HEK293 (cell line): ENCODE measurements around the gene PPP4R4.
A peak's percentile ranks its signal among the peaks of the same experiment; 100 is the strongest.

Source experiments
- CTCF ChIA-PET: fragments of 350-600 bp; formaldehyde crosslinking; extraction: SDS; loops from one replicate; lab custom pipeline; 2021; ENCODE audit warnings: antibody characterized with exemption; lab: Yijun Ruan, JAX
- POLR2A ChIA-PET: fragments of 300-600 bp; formaldehyde crosslinking; extraction: SDS; loops from one replicate; lab custom pipeline; 2020; ENCODE audit warnings: antibody characterized with exemption, inconsistent platforms; lab: Yijun Ruan, JAX
- H3K27ac ChIP-seq: fragments of 200-500 bp; sonication (Bioruptor generic); 2 replicates; pipeline ENCODE4 v1.5.1; 2014; ENCODE audit warnings: low read depth, low read length, control low read depth, inconsistent platforms; ENCODE audit errors: extremely low read depth
- H3K36me3 ChIP-seq, 2 experiments: fragments of 200-500 bp in 1 of 2; sonication (Bioruptor generic) in 1 of 2; 1 replicate in 1 of 2; 2 replicates in 1 of 2; pipeline ENCODE4 v1.5.1; 2014 to 2017; ENCODE audit warnings: inconsistent platforms in 2 of 2, low read length in 2 of 2; ENCODE audit not compliant: control insufficient read depth in 2 of 2, insufficient read depth in 1 of 2
- H3K4me1 ChIP-seq: fragments of 200-500 bp; sonication (Bioruptor generic); 2 replicates; pipeline ENCODE4 v1.5.1; 2014; ENCODE audit warnings: mild to moderate bottlenecking, low read length, inconsistent platforms; ENCODE audit not compliant: control insufficient read depth, insufficient read depth
- H3K4me3 ChIP-seq: 2 replicates; pipeline ENCODE4 v1.5.1; 2011; ENCODE audit warnings: low read depth, mild to moderate bottlenecking, control low read depth, low read length, moderate library complexity
- H3K9me3 ChIP-seq: fragments of 200-500 bp; sonication (Bioruptor generic); 2 replicates; pipeline ENCODE4 v1.5.1; 2014; ENCODE audit warnings: low read depth, low read length, inconsistent platforms; ENCODE audit not compliant: control insufficient read depth, insufficient read depth
- HOXC10 ChIP-seq: sonication (generic); formaldehyde crosslinking; IDR thresholded peaks from 2 replicates; pipeline ENCODE4 v1.8.1; 2023; ENCODE audit warnings: mild to moderate bottlenecking, missing genetic modification reagents
- KLF17 ChIP-seq: fragments of 450-650 bp; formaldehyde crosslinking; IDR thresholded peaks from 2 replicates; pipeline ENCODE4 v1.5.1; 2016; ENCODE audit warnings: missing biosample characterization, missing genetic modification characterization
- KLF8 ChIP-seq: fragments of 450-650 bp; formaldehyde crosslinking; IDR thresholded peaks from 2 replicates; pipeline ENCODE4 v1.5.1; 2016; ENCODE audit warnings: missing biosample characterization, missing genetic modification characterization
- PRDM10 ChIP-seq: fragments of 450-650 bp; formaldehyde crosslinking; IDR thresholded peaks from 2 replicates; pipeline ENCODE4 v1.5.1; 2016; ENCODE audit warnings: missing biosample characterization, missing genetic modification characterization
- ZBTB1 ChIP-seq: fragments of 450-650 bp; formaldehyde crosslinking; IDR thresholded peaks from 2 replicates; pipeline ENCODE4 v1.5.1; 2016; ENCODE audit warnings: missing biosample characterization, missing genetic modification characterization
- ZBTB17 ChIP-seq: fragments of 450-650 bp; formaldehyde crosslinking; IDR thresholded peaks from 2 replicates; pipeline ENCODE4 v1.5.1; 2016; ENCODE audit warnings: missing biosample characterization, missing genetic modification characterization
- ZBTB6 ChIP-seq: fragments of 450-650 bp; formaldehyde crosslinking; IDR thresholded peaks from 2 replicates; pipeline ENCODE4 v1.5.1; 2017; ENCODE audit warnings: missing biosample characterization, missing genetic modification characterization
- ZIC2 ChIP-seq: fragments of 450-650 bp; formaldehyde crosslinking; IDR thresholded peaks from 2 replicates; pipeline ENCODE4 v1.5.1; 2016; ENCODE audit warnings: missing biosample characterization, missing genetic modification characterization
- ZNF112 ChIP-seq: fragments of 450-650 bp; formaldehyde crosslinking; IDR thresholded peaks from 2 replicates; pipeline ENCODE4 v1.5.0; 2017; ENCODE audit warnings: missing biosample characterization, missing genetic modification characterization
- ZNF174 ChIP-seq: fragments of 450-650 bp; formaldehyde crosslinking; IDR thresholded peaks from 2 replicates; pipeline ENCODE4 v1.5.0; 2017; ENCODE audit warnings: missing biosample characterization, mild to moderate bottlenecking, missing genetic modification characterization
- ZNF350 ChIP-seq: fragments of 450-650 bp; formaldehyde crosslinking; IDR thresholded peaks from 2 replicates; pipeline ENCODE4 v1.5.0; 2017; ENCODE audit warnings: missing biosample characterization, mild to moderate bottlenecking, missing genetic modification characterization
- ZNF394 ChIP-seq: fragments of 450-650 bp; formaldehyde crosslinking; IDR thresholded peaks from 2 replicates; pipeline ENCODE4 v1.5.1; 2016; ENCODE audit warnings: missing biosample characterization, missing genetic modification characterization, mild to moderate bottlenecking, moderate library complexity, borderline replicate concordance
- ZNF416 ChIP-seq: fragments of 450-650 bp; formaldehyde crosslinking; IDR thresholded peaks from 2 replicates; pipeline ENCODE4 v1.5.1; 2016; ENCODE audit warnings: missing biosample characterization, missing genetic modification characterization
- ZNF585B ChIP-seq: fragments of 450-650 bp; formaldehyde crosslinking; IDR thresholded peaks from 2 replicates; pipeline ENCODE4 v1.5.1; 2016; ENCODE audit warnings: missing biosample characterization, missing genetic modification characterization
- ZNF658 ChIP-seq: fragments of 450-650 bp; formaldehyde crosslinking; IDR thresholded peaks from 2 replicates; pipeline ENCODE4; 2016; ENCODE audit warnings: missing biosample characterization, missing genetic modification characterization
- ZXDB ChIP-seq: fragments of 450-650 bp; formaldehyde crosslinking; IDR thresholded peaks from 2 replicates; pipeline ENCODE4 v1.5.1; 2016; ENCODE audit warnings: missing biosample characterization, missing genetic modification characterization
- TF ChIP-seq, protein P1 (sequence below): fragments of 450-650 bp; formaldehyde crosslinking; optimal IDR thresholded peaks from 2 replicates; pipeline ENCODE3; 2016; ENCODE audit warnings: missing biosample characterization, mild to moderate bottlenecking, missing genetic modification characterization

Gene PPP4R4

DNA sequence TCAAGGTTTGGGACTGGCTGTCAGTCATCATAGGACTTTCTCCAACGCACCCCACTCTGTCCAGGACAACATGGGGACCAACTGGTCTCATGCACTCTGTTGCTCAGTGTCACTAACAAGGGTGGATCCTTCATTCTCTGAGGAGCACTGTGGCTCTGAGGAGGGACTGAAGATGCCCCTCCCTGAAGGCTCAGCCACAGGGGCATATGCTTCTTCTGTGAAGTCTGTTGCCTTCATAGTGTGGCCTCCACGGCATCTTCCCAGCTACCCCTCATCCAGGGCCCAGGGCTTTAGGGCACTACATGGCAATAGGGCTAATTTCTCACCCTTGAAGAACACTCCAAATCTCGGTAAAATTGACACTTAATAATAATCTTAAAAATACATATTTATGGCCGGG is 30.4 kb upstream of the PPP4R4 start:
- Histone ChIP-seq H3K27ac (no peak overlapping the region), H3K9me3 (no peaks in the 10 kb centered on the region), H3K4me3 (no peak overlapping the region), H3K4me1 (peaks cover 2% of the 10 kb centered on the region; the same call in 1 of the 2 replicates), H3K36me3 (no peaks in the 10 kb centered on the region)
- ChIA-PET POLR2A (no interaction called here), CTCF (interaction anchor here (0.9 to 1.7 kb wide), 2 partner anchors 12 to 107 kb away, joined by 4 to 10 read pairs; no protein-coding TSS in a partner anchor)
- TF ChIP-seq ZNF174 (tag by site-specific recombination) (no peak), ZBTB6 (no peak), KLF17 (tag by site-specific recombination) (no peak), ZBTB1 (tag by site-specific recombination) (no peak), HOXC10 (CRISPR knock-in tag) (no peak)

- no peak overlapping the region for H3K27ac ChIP-seq
- H3K4me1 ChIP-seq, result peaks cover 2% of the 10 kb centered on the region; the same call in 1 of the 2 replicates
- H3K4me3 ChIP-seq, result no peak overlapping the region
- CTCF ChIA-PET, result interaction anchor here (2.2 to 2.5 kb wide), 2 partner anchors 8 to 36 kb away, joined by 7 to 8 read pairs; no protein-coding TSS in a partner anchor
- H3K36me3 ChIP-seq, result no peaks in the 10 kb centered on the region
- no peak for TF ChIP-seq ZNF416 (tag by site-specific recombination)
- peak; percentile 65 for TF ChIP-seq ZIC2 (tag by site-specific recombination)
- TF ChIP-seq, protein P1, sequence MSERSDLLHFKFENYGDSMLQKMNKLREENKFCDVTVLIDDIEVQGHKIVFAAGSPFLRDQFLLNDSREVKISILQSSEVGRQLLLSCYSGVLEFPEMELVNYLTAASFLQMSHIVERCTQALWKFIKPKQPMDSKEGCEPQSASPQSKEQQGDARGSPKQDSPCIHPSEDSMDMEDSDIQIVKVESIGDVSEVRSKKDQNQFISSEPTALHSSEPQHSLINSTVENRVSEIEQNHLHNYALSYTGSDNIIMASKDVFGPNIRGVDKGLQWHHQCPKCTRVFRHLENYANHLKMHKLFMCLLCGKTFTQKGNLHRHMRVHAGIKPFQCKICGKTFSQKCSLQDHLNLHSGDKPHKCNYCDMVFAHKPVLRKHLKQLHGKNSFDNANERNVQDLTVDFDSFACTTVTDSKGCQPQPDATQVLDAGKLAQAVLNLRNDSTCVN (tag by site-specific recombination), result no peak
- TF ChIP-seq ZNF394 (tag by site-specific recombination), result no peak
- no peak for TF ChIP-seq ZNF585B (tag by site-specific recombination)
- TF ChIP-seq ZNF350 (tag by site-specific recombination), result no peak
- no peak for TF ChIP-seq ZBTB17 (tag by site-specific recombination)
- TF ChIP-seq ZNF658 (tag by site-specific recombination), result no peak
- TF ChIP-seq ZXDB (tag by site-specific recombination), result no peak
- no peak for TF ChIP-seq ZNF112
- no peak for TF ChIP-seq KLF8 (tag by site-specific recombination)
- TF ChIP-seq PRDM10 (tag by site-specific recombination), result peak; percentile 54
- POLR2A ChIA-PET, result no interaction called here
- no peaks in the 10 kb centered on the region for H3K9me3 ChIP-seq
These were observed 29.4 kb upstream of the PPP4R4 start for GRCh38 chr14:94144765-94145164.
